ENCODE measurements around the gene CHGA. TPM values are rescaled to one million over a fixed set of nuclear protein-coding genes. Genes with fewer than 3 reads are reported as not detected.

CHGA gene
- polyA plus RNA-seq, 2 of the 4 experiments (the other 2 are of a cell fraction): 0.32 to 0.70 TPM

GRCh38 chr14:92940543-92940942 is 17.6 kb downstream of the CHGA start:
- H3K27ac ChIP-seq: no peak overlapping the region
- no peak for ATAC-seq
- TF ChIP-seq EHMT2 (IDR thresholded peaks at IDR 0.05; ENCODE audit: low read depth): no peak
- TF ChIP-seq ATOH8 (CRISPR knock-in tag; IDR thresholded peaks at IDR 0.05; ENCODE audit: low read depth): no peak
- no peak for TF ChIP-seq RARB (CRISPR knock-in tag; IDR thresholded peaks at IDR 0.05)
- TF ChIP-seq TFCP2L1 (CRISPR knock-in tag; IDR thresholded peaks at IDR 0.05): no peak
- no peak for TF ChIP-seq HOXA7 (CRISPR knock-in tag; IDR thresholded peaks at IDR 0.05)
- TF ChIP-seq BCL3 (IDR thresholded peaks at IDR 0.05): no peak
- no peak for TF ChIP-seq USF2 (IDR thresholded peaks at IDR 0.05)
- no peak for TF ChIP-seq JUNB (IDR thresholded peaks at IDR 0.05)
- TF ChIP-seq FOXS1 (CRISPR knock-in tag; IDR thresholded peaks at IDR 0.05): no peak
- no peak for TF ChIP-seq ZSCAN20 (CRISPR knock-in tag; IDR thresholded peaks at IDR 0.05)
- TF ChIP-seq ELK1 (IDR thresholded peaks at IDR 0.05; ENCODE audit: low read depth, low read length): no peak
- no peak for TF ChIP-seq NR3C1 (IDR thresholded peaks at IDR 0.05)
- no peak for TF ChIP-seq RAD21 (conservative IDR thresholded peaks at IDR 0.05 in 1 of 2, IDR thresholded peaks at IDR 0.05 in 1 of 2)
- no peak for TF ChIP-seq MAZ (IDR thresholded peaks at IDR 0.05; ENCODE audit: borderline replicate concordance, low read depth, low read length)
- TF ChIP-seq BHLHE40 (IDR thresholded peaks at IDR 0.05; ENCODE audit: low read depth, low read length): no peak
- no peak for TF ChIP-seq HOXB5 (CRISPR knock-in tag; IDR thresholded peaks at IDR 0.05)
- TF ChIP-seq RNF2 (IDR thresholded peaks at IDR 0.05; ENCODE audit: borderline replicate concordance, low read depth): no peak
- no peaks in the 10 kb centered on the region for H3K9me3 ChIP-seq
- DNase-seq (ENCODE audit: low read depth in 1 of 2, low spot score in 1 of 2): no peak
- H3K4me3 ChIP-seq: no peak overlapping the region
- H3K4me1 ChIP-seq: peaks cover 13% of the 10 kb centered on the region
- POLR2A ChIA-PET: no interaction called here
- CTCF ChIA-PET: interaction anchor here (4.3 kb wide), 1 partner anchor 12 kb away, joined by 18 read pairs; no protein-coding TSS in a partner anchor
- H3K4me2 ChIP-seq: no peak overlapping the region
- WGBS (ENCODE audit: missing lambda C conversion rate): 86% methylated on average over 8 of the region's 11 CpGs
- no peak for FAIRE-seq

- H3K4me2 ChIP-seq: no peak overlapping the region
- H3K4me1 ChIP-seq: peaks cover 23% of the 10 kb centered on the region
- no peak for DNase-seq (ENCODE audit: low read depth in 1 of 2, low spot score in 1 of 2)
- ATAC-seq: no peak
- TF ChIP-seq E2F6 (IDR thresholded peaks at IDR 0.05; ENCODE audit: borderline replicate concordance, low read depth) (no peak), KDM1A (IDR thresholded peaks at IDR 0.05; ENCODE audit: low read depth) (no peak), TP53 (CRISPR knock-in tag; IDR thresholded peaks at IDR 0.05) (no peak), ATOH8 (CRISPR knock-in tag; IDR thresholded peaks at IDR 0.05; ENCODE audit: low read depth) (no peak), HOXA7 (CRISPR knock-in tag; IDR thresholded peaks at IDR 0.05) (no peak), GATA3 (IDR thresholded peaks at IDR 0.05; ENCODE audit: borderline replicate concordance) (no peak), POLR2A (IDR thresholded peaks at IDR 0.05; ENCODE audit: low read length) (no peak), POLR2AphosphoS2 (conservative IDR thresholded peaks at IDR 0.05; ENCODE audit: low read length) (no peak), EP300 (IDR thresholded peaks at IDR 0.05) (no peak), ZFP36 (IDR thresholded peaks at IDR 0.05; ENCODE audit: borderline replicate concordance, partially characterized antibody) (no peak), RNF2 (IDR thresholded peaks at IDR 0.05; ENCODE audit: borderline replicate concordance, low read depth) (no peak), PHF8 (IDR thresholded peaks at IDR 0.05; ENCODE audit: borderline replicate concordance, low read depth) (no peak)
- ChIA-PET CTCF (interaction anchor here (0.6 to 1.8 kb wide), 3 partner anchors 11 to 219 kb away, joined by 3 to 9 read pairs (median 6); no protein-coding TSS in a partner anchor), POLR2A (no interaction called here)
- WGBS (ENCODE audit: missing lambda C conversion rate): 98% methylated on average over 10 of the region's 30 CpGs
- H3K9me3 ChIP-seq: no peaks in the 10 kb centered on the region
- FAIRE-seq: no peak
- H3K27ac ChIP-seq: no peak overlapping the region
- H3K4me3 ChIP-seq: no peak overlapping the region
Measured at GRCh38 chr14:92941531-92941930, 18.6 kb downstream of the CHGA start.
